ENCODE data around the gene SIX4.

- TF ChIP-seq CTCF (IDR thresholded peaks at IDR 0.05) (no peak), POLR2A (IDR thresholded peaks at IDR 0.05) (no peak)
Observed at GRCh38 chr14:60723116-60723906, 840 bp downstream of the SIX4 start.
